Fibroblast of mammary gland (primary cell): ENCODE results near the gene SPTBN5.

Source experiments
- DNase-seq: peaks from one replicate; pipeline ENCODE4 v3.0.0-alpha.2; 2010; ENCODE audit warnings: low read depth
- H3K4me3 ChIP-seq: 2 replicates; pipeline ENCODE4 v1.5.1; 2011; ENCODE audit warnings: low read depth, mild to moderate bottlenecking, low read length, moderate library complexity; ENCODE audit not compliant: control insufficient read depth
- CTCF ChIP-seq: conservative IDR thresholded peaks from 2 replicates; pipeline ENCODE4 v1.5.1; 2011; ENCODE audit warnings: low read depth, low read length, inconsistent platforms; ENCODE audit not compliant: control insufficient read depth, insufficient read depth

SPTBN5 gene

GRCh38 chr15:41872166-41872747, 21.6 kb downstream of the SPTBN5 start:
- DNase-seq = peak; percentile 8
- no peak overlapping the region for H3K4me3 ChIP-seq
- no peak for TF ChIP-seq CTCF

GRCh38 chr15:41871175-41871905, 22.5 kb downstream of the SPTBN5 start:
- no peak overlapping the region for H3K4me3 ChIP-seq
- no peak for DNase-seq
- no peak for TF ChIP-seq CTCF

- DNase-seq = peak; percentile 88
- H3K4me3 ChIP-seq = no peak overlapping the region
- TF ChIP-seq CTCF = no peak
Measured at GRCh38 chr15:41870689-41871081, 23.2 kb downstream of the SPTBN5 start.

GRCh38 chr15:41869770-41870688, 23.8 kb downstream of the SPTBN5 start:
- no peak for TF ChIP-seq CTCF
- no peak for DNase-seq
- no peak overlapping the region for H3K4me3 ChIP-seq

- no peak overlapping the region for H3K4me3 ChIP-seq
- no peak for DNase-seq
- TF ChIP-seq CTCF = no peak
Measured at GRCh38 chr15:41868321-41868720, 25.5 kb downstream of the SPTBN5 start.

GRCh38 chr15:41866872-41867579, 26.8 kb downstream of the SPTBN5 start:
- no peak for TF ChIP-seq CTCF
- DNase-seq = no peak
- no peak overlapping the region for H3K4me3 ChIP-seq
